ENCODE measurements around the gene NPAS3. TPM values are rescaled to one million over a fixed set of nuclear protein-coding genes. Genes with fewer than 3 reads are reported as not detected.

Gene NPAS3
- total and polyA plus RNA-seq, 4 donors = 0.07 to 0.09 (median 0.08) TPM; not detected in 1

GRCh38 chr14:33332497-33332896 lies 393.8 kb downstream of the NPAS3 start:
- H3K27me3 ChIP-seq (ENCODE audit: control insufficient read depth in 4 of 4, insufficient read depth in 4 of 4, low read length in 3 of 4) = no peaks in the 10 kb centered on the region
- 74% methylated on average over 6 of the region's 6 CpGs for WGBS
- H3K9ac ChIP-seq (ENCODE audit: low read depth in 1 of 2, low read length in 2 of 2) = no peak overlapping the region
- no peak overlapping the region for H3K27ac ChIP-seq (ENCODE audit: low read depth in 1 of 2, low read length in 2 of 2)
- H3K4me1 ChIP-seq (ENCODE audit: control insufficient read depth in 4 of 4, insufficient read depth in 4 of 4, low read length in 3 of 4) = no peaks in the 10 kb centered on the region
- no peak overlapping the region for H3K4me3 ChIP-seq (ENCODE audit: low read depth in 1 of 3, low read length in 3 of 3)
- TF ChIP-seq FOXA1 (IDR thresholded peaks at IDR 0.05) (no peak), HNF4G (IDR thresholded peaks at IDR 0.05) (no peak), MAX (IDR thresholded peaks at IDR 0.05) (no peak), GABPA (IDR thresholded peaks at IDR 0.05 in 1 of 2, conservative IDR thresholded peaks at IDR 0.05 in 1 of 2) (no peak), FOXA2 (IDR thresholded peaks at IDR 0.05) (no peak), REST (IDR thresholded peaks at IDR 0.05) (no peak)
- H3K9me3 ChIP-seq (ENCODE audit: control insufficient read depth in 4 of 4, low read length in 3 of 4) = peaks cover 2 to 6% (median 4%) of the 10 kb centered on the region in 4 donors
- DNase-seq (ENCODE audit: low spot score) = no peak
- H3K36me3 ChIP-seq (ENCODE audit: control insufficient read depth in 4 of 4, insufficient read depth in 3 of 4, low read depth in 1 of 4, low read length in 3 of 4) = no peaks in the 10 kb centered on the region

- Histone ChIP-seq H3K27me3 (ENCODE audit: control insufficient read depth in 4 of 4, insufficient read depth in 4 of 4, low read length in 3 of 4) (no peaks in the 10 kb centered on the region), H3K9ac (ENCODE audit: low read depth in 1 of 2, low read length in 2 of 2) (no peak overlapping the region), H3K4me1 (ENCODE audit: control insufficient read depth in 4 of 4, insufficient read depth in 4 of 4, low read length in 3 of 4) (no peaks in the 10 kb centered on the region), H3K27ac (ENCODE audit: low read depth in 1 of 2, low read length in 2 of 2) (no peak overlapping the region), H3K36me3 (ENCODE audit: control insufficient read depth in 4 of 4, insufficient read depth in 3 of 4, low read depth in 1 of 4, low read length in 3 of 4) (no peaks in the 10 kb centered on the region), H3K9me3 (ENCODE audit: control insufficient read depth in 4 of 4, low read length in 3 of 4) (peaks cover 2 to 6% (median 4%) of the 10 kb centered on the region in 4 donors), H3K4me3 (ENCODE audit: low read depth in 1 of 3, low read length in 3 of 3) (no peak overlapping the region)
- WGBS = 66% methylated on average over 4 of the region's 4 CpGs
- no peak for TF ChIP-seq NR2F2 (IDR thresholded peaks at IDR 0.05)
- TF ChIP-seq ZBTB33 (IDR thresholded peaks at IDR 0.05) = no peak
- TF ChIP-seq CTCF (IDR thresholded peaks at IDR 0.05; ENCODE audit: low read depth, low read length, missing input control) = no peak
- no peak for TF ChIP-seq HNF4A (conservative IDR thresholded peaks at IDR 0.05)
- no peak for TF ChIP-seq EGR1 (IDR thresholded peaks at IDR 0.05; ENCODE audit: low read depth in 2 of 2)
- TF ChIP-seq FOXA1 (IDR thresholded peaks at IDR 0.05) = no peak
- no peak for TF ChIP-seq TAF1 (conservative IDR thresholded peaks at IDR 0.05)
- TF ChIP-seq HNF4G (IDR thresholded peaks at IDR 0.05) = no peak
- no peak for TF ChIP-seq RAD21 (IDR thresholded peaks at IDR 0.05)
- TF ChIP-seq REST (IDR thresholded peaks at IDR 0.05) = no peak
- TF ChIP-seq FOXA2 (IDR thresholded peaks at IDR 0.05) = no peak
- no peak for TF ChIP-seq JUND (IDR thresholded peaks at IDR 0.05)
- TF ChIP-seq GABPA (IDR thresholded peaks at IDR 0.05 in 1 of 2, conservative IDR thresholded peaks at IDR 0.05 in 1 of 2) = no peak
- no peak for TF ChIP-seq SP1 (IDR thresholded peaks at IDR 0.05)
- TF ChIP-seq ATF3 (IDR thresholded peaks at IDR 0.05) = no peak
- no peak for DNase-seq (ENCODE audit: low spot score)
Observed at GRCh38 chr14:33335366-33335765, 396.7 kb downstream of the NPAS3 start.

Data from liver (tissue), 9 donors.